ENCODE measurements around the gene DBN1. TPM values are rescaled to one million over a fixed set of nuclear protein-coding genes. Genes with fewer than 3 reads are reported as not detected.
"Not testable (repeated sequence)": the region's sequence is repeated elsewhere in the genome, so short reads cannot be mapped to it uniquely, and the experiment has no call there.

DBN1 gene
- total RNA-seq, 2 experiments from 2014 or later, result 101 to 105 TPM

GRCh38 chr5:177419046-177419445 is 54.4 kb downstream of the DBN1 start:
- H3K27me3 Mint-ChIP-seq, result no peaks in the 10 kb centered on the region
- H3K4me3 Mint-ChIP-seq, result no peak overlapping the region
- no peaks in the 10 kb centered on the region for H3K36me3 Mint-ChIP-seq (ENCODE audit: low read depth)
- no peak for TF ChIP-seq CTCF (IDR thresholded peaks at IDR 0.05)
- no peaks in the 10 kb centered on the region for H3K9me3 Mint-ChIP-seq
- CTCF ChIA-PET, result interaction anchor here (7.0 kb wide), 1 partner anchor 15 kb away, joined by 76 read pairs; no protein-coding TSS in a partner anchor
- H3K27ac Mint-ChIP-seq, result no peak overlapping the region
- ATAC-seq (no peak), DNase-seq (no peak)
- intact Hi-C loops (cut with micrococcal nuclease), result no loop called here
- POLR2A ChIA-PET, result interaction anchor here (0.7 to 1.4 kb wide), 2 partner anchors 27 to 83 kb away, joined by 3 to 6 read pairs; partner anchors contain the start of gene PRR7
- peaks cover 7% of the 10 kb centered on the region for H3K4me1 Mint-ChIP-seq (ENCODE audit: low read depth)

GRCh38 chr5:177417081-177417480 is 56.4 kb downstream of the DBN1 start:
- DNase-seq; H3K36me3 Mint-ChIP-seq (ENCODE audit: low read depth); H3K27me3 Mint-ChIP-seq; H3K4me3 Mint-ChIP-seq; H3K27ac Mint-ChIP-seq; intact Hi-C loops (cut with micrococcal nuclease); H3K9me3 Mint-ChIP-seq; ATAC-seq: not testable (repeated sequence)
- CTCF ChIA-PET, result interaction anchor here (1.0 to 7.0 kb wide), 5 partner anchors 9 to 107 kb away, joined by 3 to 76 read pairs (median 3); no protein-coding TSS in a partner anchor
- H3K4me1 Mint-ChIP-seq (ENCODE audit: low read depth), result peaks cover 25% of the 10 kb centered on the region
- POLR2A ChIA-PET, result interaction anchor here (0.9 to 4.7 kb wide), 5 partner anchors 9 to 28 kb away, joined by 4 to 23 read pairs (median 5); partner anchors contain the start of gene GRK6

- no peak overlapping the region for H3K27ac Mint-ChIP-seq
- H3K27me3 Mint-ChIP-seq, result no peaks in the 10 kb centered on the region
- intact Hi-C loops (cut with micrococcal nuclease), result no loop called here
- H3K4me3 Mint-ChIP-seq, result no peak overlapping the region
- no peak for DNase-seq
- H3K9me3 Mint-ChIP-seq, result no peaks in the 10 kb centered on the region
- ATAC-seq, result no peak
- POLR2A ChIA-PET, result interaction anchor here (1.0 to 4.7 kb wide), 3 partner anchors 18 to 50 kb away, joined by 3 to 23 read pairs (median 6); no protein-coding TSS in a partner anchor
- no peaks in the 10 kb centered on the region for H3K36me3 Mint-ChIP-seq (ENCODE audit: low read depth)
- CTCF ChIA-PET, result interaction anchor here (0.8 to 7.0 kb wide), 9 partner anchors 10 to 105 kb away, joined by 3 to 76 read pairs (median 4); no protein-coding TSS in a partner anchor
- peaks cover 40% of the 10 kb centered on the region for H3K4me1 Mint-ChIP-seq (ENCODE audit: low read depth)
- no peak for TF ChIP-seq CTCF (IDR thresholded peaks at IDR 0.05)
Measured at GRCh38 chr5:177414481-177414880, 59.0 kb downstream of the DBN1 start.

- Mint-ChIP-seq H3K9me3 (no peaks in the 10 kb centered on the region), H3K36me3 (ENCODE audit: low read depth) (no peaks in the 10 kb centered on the region), H3K27ac (peak overlapping the region; percentile 70), H3K27me3 (no peaks in the 10 kb centered on the region), H3K4me3 (peak overlapping the region; percentile 18), H3K4me1 (ENCODE audit: low read depth) (peaks cover 40% of the 10 kb centered on the region)
- ATAC-seq (peak; percentile 82), DNase-seq (peak; percentile 46)
- intact Hi-C loops (cut with micrococcal nuclease), result no loop called here
- no peak for TF ChIP-seq CTCF (IDR thresholded peaks at IDR 0.05)
- ChIA-PET CTCF (interaction anchor here (0.9 to 7.0 kb wide), 3 partner anchors 8 to 103 kb away, joined by 3 to 76 read pairs (median 3); no protein-coding TSS in a partner anchor), POLR2A (interaction anchor here (1.1 to 2.4 kb wide), 8 partner anchors 11 to 43 kb away, joined by 3 to 6 read pairs (median 5); no protein-coding TSS in a partner anchor)
Measured at GRCh38 chr5:177412603-177413233, 60.7 kb downstream of the DBN1 start.

- Mint-ChIP-seq H3K4me1 (ENCODE audit: low read depth) (peaks cover 42% of the 10 kb centered on the region), H3K4me3 (no peak overlapping the region)
- no peak for ATAC-seq
Measured at GRCh38 chr5:177410575-177410974, 62.9 kb downstream of the DBN1 start.

More at GRCh38 chr5:177410575-177410974, 62.9 kb downstream of the DBN1 start:
- Mint-ChIP-seq H3K27ac (no peak overlapping the region), H3K36me3 (ENCODE audit: low read depth) (no peaks in the 10 kb centered on the region), H3K9me3 (no peaks in the 10 kb centered on the region), H3K27me3 (no peaks in the 10 kb centered on the region)
- ChIA-PET POLR2A (interaction anchor here (0.7 to 1.2 kb wide), 2 partner anchors 18 to 34 kb away, joined by 3 to 6 read pairs; no protein-coding TSS in a partner anchor), CTCF (interaction anchor here (0.7 to 10.5 kb wide), 2 partner anchors 21 to 37 kb away, joined by 3 to 415 read pairs; partner anchors contain the start of gene PRR7)
- no peak for DNase-seq
- intact Hi-C loops (cut with micrococcal nuclease), result no loop called here
- no peak for TF ChIP-seq CTCF (IDR thresholded peaks at IDR 0.05)

All from activated CD8-positive, alpha-beta T cell treated with anti-CD3 and anti-CD28 coated beads for 36 hours (primary cell).